Heart left ventricle (tissue), 13 donors: ENCODE data around the gene AGPAT3.

ENCODE experiments used
- POLR2A ChIP-seq, 2 donors: fragments of 450-650 bp; IDR thresholded peaks; one replicate each; pipeline ENCODE4 v1.6.1; 2017; ENCODE audit warnings: antibody characterized with exemption in 2 of 2, mild to moderate bottlenecking in 2 of 2, moderate library complexity in 2 of 2
- TF ChIP-seq, protein P1 (sequence below), 12 donors: fragments of 200-600 bp; sonication (generic) in 4 of 12; IDR thresholded peaks; one replicate each; pipeline versions ENCODE4 v1.5.0 to v1.8.0; 2018 to 2022; ENCODE audit warnings: antibody characterized with exemption in 12 of 12, mild to moderate bottlenecking in 5 of 12
- donor health status: ischemic (EF 13 %, LVEDD 7.1; RV severe dilation, severe dysfunction).
- donor health status: DM: no; HTN: yes; CAD: no.
- donor health status: DM: no; HTN: no; CAD: no.
- donor health status: ischemic (EF 25% LVEDD 6.9; RV normal size, moderate dysfunction).
- donor health status: ischemic (EF 25% LVEDD 5.7; RV mildly dilated, moderate dysfunction).
- donor health status: ischemic (EF 35%, LVEDD 5.7; RV mildly dilated, moderate dysfunction).
- donor health status: nonischemic (EF 11% LVEDD 7.7; RV severe dilation, severe dysfunction).
- donor health status: DM: yes; HTN: yes; CAD: no.
- donor health status: PGD.
- donor health status: ischemic (EF 29% LVEDD 5.4; RV normal size, mild dysfunction).
- donor health status: nonischemic (EF 23%, LVEDD 6.1; RV moderate dilation, normal function).

DNA sequence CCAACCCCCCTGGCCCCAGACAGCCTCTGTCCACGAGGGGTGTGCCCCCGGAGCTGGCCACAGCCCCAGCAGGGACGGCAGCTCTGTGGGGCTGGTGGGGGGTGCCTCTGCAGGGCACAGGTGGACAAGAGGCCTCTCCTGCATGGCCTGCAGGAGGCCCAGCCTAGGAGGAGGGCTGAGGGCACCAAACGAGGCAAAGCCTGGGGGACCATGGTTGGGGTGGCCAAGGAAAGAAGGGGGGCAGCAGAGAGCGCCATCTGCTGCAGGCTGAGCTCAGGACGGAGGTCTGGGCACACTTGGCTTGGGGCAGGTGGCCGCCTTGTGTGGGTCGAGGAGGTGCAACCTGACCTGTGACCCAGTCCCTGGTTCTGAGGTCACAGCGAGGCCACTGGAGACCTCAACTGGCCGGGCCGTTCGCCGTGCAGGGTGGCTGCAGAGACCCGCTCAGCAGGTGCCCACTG, 48.4 kb upstream of the AGPAT3 start:
- TF ChIP-seq POLR2A (IDR thresholded peaks at IDR 0.05) = no peak
- TF ChIP-seq, protein P1, sequence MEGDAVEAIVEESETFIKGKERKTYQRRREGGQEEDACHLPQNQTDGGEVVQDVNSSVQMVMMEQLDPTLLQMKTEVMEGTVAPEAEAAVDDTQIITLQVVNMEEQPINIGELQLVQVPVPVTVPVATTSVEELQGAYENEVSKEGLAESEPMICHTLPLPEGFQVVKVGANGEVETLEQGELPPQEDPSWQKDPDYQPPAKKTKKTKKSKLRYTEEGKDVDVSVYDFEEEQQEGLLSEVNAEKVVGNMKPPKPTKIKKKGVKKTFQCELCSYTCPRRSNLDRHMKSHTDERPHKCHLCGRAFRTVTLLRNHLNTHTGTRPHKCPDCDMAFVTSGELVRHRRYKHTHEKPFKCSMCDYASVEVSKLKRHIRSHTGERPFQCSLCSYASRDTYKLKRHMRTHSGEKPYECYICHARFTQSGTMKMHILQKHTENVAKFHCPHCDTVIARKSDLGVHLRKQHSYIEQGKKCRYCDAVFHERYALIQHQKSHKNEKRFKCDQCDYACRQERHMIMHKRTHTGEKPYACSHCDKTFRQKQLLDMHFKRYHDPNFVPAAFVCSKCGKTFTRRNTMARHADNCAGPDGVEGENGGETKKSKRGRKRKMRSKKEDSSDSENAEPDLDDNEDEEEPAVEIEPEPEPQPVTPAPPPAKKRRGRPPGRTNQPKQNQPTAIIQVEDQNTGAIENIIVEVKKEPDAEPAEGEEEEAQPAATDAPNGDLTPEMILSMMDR (IDR thresholded peaks at IDR 0.05) = no peak
